Activated naive CD8-positive, alpha-beta T cell treated with anti-CD3 and anti-CD28 coated beads for 36 hours (primary cell): ENCODE results near the gene PFKP. TPM values are rescaled to one million over a fixed set of nuclear protein-coding genes. Genes with fewer than 3 reads are reported as not detected.
A peak's percentile ranks its signal among the peaks of the same experiment; 100 is the strongest.

Experiments used
- DNase-seq: peaks from one replicate; pipeline ENCODE4 v3.0.0; 2021
- H3K27ac Mint-ChIP-seq: one replicate; pipeline ENCODE4 v1.8.0; 2022; ENCODE audit warnings: mild to moderate bottlenecking, moderate library complexity, mixed read lengths
- H3K27me3 Mint-ChIP-seq: one replicate; pipeline ENCODE4 v1.8.0; 2022; ENCODE audit warnings: mild to moderate bottlenecking, mixed read lengths
- H3K36me3 Mint-ChIP-seq: one replicate; pipeline ENCODE4 v1.8.0; 2021; ENCODE audit warnings: mild to moderate bottlenecking, mixed read lengths
- H3K4me1 Mint-ChIP-seq: one replicate; pipeline ENCODE4 v1.8.0; 2021; ENCODE audit warnings: mixed read lengths
- H3K4me3 Mint-ChIP-seq: one replicate; pipeline ENCODE4 v1.8.0; 2022; ENCODE audit warnings: mild to moderate bottlenecking, moderate library complexity, mixed read lengths
- H3K9me3 Mint-ChIP-seq: one replicate; pipeline ENCODE4 v1.8.0; 2022; ENCODE audit warnings: mixed read lengths
- total RNA-seq, 2 experiments: library from RNA; stranded (reverse); gene quantifications; one replicate each; pipeline ENCODE4 v1.2.3, GENCODE V29; 2021

PFKP gene
- total RNA-seq, 2 experiments from 2014 or later, result 231 to 242 TPM

GRCh38 chr10:3106928-3107425 is 39.6 kb downstream of the PFKP start:
- DNase-seq, result no peak
- no peak overlapping the region for H3K27ac Mint-ChIP-seq
- no peaks in the 10 kb centered on the region for H3K9me3 Mint-ChIP-seq
- no peak overlapping the region for H3K4me3 Mint-ChIP-seq
- H3K27me3 Mint-ChIP-seq, result no peaks in the 10 kb centered on the region
- H3K4me1 Mint-ChIP-seq, result no peaks in the 10 kb centered on the region
- H3K36me3 Mint-ChIP-seq, result peaks cover 48% of the 10 kb centered on the region

GRCh38 chr10:3107426-3107961 is 40.1 kb downstream of the PFKP start:
- no peaks in the 10 kb centered on the region for H3K9me3 Mint-ChIP-seq
- H3K4me3 Mint-ChIP-seq, result no peak overlapping the region
- peaks cover 51% of the 10 kb centered on the region for H3K36me3 Mint-ChIP-seq

DNA sequence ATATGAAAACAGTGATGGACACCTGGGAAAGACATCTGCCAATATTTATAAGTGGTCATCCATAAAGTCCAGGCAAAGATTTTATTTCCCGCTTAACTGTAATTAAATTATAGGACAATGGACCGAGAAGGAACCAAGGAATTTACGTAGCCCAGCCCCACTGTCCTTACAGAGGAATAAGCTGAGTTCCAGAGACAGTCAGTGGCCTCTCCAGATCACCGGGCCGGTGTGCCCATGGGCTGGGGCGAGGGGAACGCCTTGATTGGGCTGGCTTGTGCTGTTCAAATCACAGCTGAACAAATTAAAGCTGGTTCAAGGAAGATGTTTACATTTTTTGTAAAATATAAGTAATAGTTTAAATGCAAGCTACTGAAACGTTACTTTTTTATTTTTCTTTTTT is 40.7 kb downstream of the PFKP start:
- Mint-ChIP-seq H3K4me3 (no peak overlapping the region), H3K36me3 (peaks cover 48% of the 10 kb centered on the region), H3K9me3 (no peaks in the 10 kb centered on the region), H3K27me3 (no peaks in the 10 kb centered on the region), H3K4me1 (no peaks in the 10 kb centered on the region), H3K27ac (no peak overlapping the region)
- DNase-seq, result no peak

More at GRCh38 chr10:3107426-3107961, 40.1 kb downstream of the PFKP start:
- H3K27ac Mint-ChIP-seq, result no peak overlapping the region
- no peak for DNase-seq
- no peaks in the 10 kb centered on the region for H3K4me1 Mint-ChIP-seq
- no peaks in the 10 kb centered on the region for H3K27me3 Mint-ChIP-seq

GRCh38 chr10:3108575-3109105 is 41.3 kb downstream of the PFKP start:
- Mint-ChIP-seq H3K27ac (no peak overlapping the region), H3K4me1 (no peaks in the 10 kb centered on the region), H3K27me3 (no peaks in the 10 kb centered on the region), H3K9me3 (no peaks in the 10 kb centered on the region), H3K4me3 (no peak overlapping the region), H3K36me3 (peaks cover 44% of the 10 kb centered on the region)
- DNase-seq, result no peak

GRCh38 chr10:3109196-3109595 is 41.8 kb downstream of the PFKP start:
- Mint-ChIP-seq H3K27ac (no peak overlapping the region), H3K4me1 (no peaks in the 10 kb centered on the region), H3K4me3 (no peak overlapping the region), H3K36me3 (peaks cover 43% of the 10 kb centered on the region), H3K9me3 (no peaks in the 10 kb centered on the region), H3K27me3 (no peaks in the 10 kb centered on the region)
- no peak for DNase-seq

GRCh38 chr10:3109633-3110032 is 42.3 kb downstream of the PFKP start:
- Mint-ChIP-seq H3K9me3 (no peaks in the 10 kb centered on the region), H3K27me3 (no peaks in the 10 kb centered on the region), H3K4me1 (no peaks in the 10 kb centered on the region), H3K27ac (no peak overlapping the region), H3K36me3 (peaks cover 44% of the 10 kb centered on the region), H3K4me3 (no peak overlapping the region)
- DNase-seq, result no peak

DNA sequence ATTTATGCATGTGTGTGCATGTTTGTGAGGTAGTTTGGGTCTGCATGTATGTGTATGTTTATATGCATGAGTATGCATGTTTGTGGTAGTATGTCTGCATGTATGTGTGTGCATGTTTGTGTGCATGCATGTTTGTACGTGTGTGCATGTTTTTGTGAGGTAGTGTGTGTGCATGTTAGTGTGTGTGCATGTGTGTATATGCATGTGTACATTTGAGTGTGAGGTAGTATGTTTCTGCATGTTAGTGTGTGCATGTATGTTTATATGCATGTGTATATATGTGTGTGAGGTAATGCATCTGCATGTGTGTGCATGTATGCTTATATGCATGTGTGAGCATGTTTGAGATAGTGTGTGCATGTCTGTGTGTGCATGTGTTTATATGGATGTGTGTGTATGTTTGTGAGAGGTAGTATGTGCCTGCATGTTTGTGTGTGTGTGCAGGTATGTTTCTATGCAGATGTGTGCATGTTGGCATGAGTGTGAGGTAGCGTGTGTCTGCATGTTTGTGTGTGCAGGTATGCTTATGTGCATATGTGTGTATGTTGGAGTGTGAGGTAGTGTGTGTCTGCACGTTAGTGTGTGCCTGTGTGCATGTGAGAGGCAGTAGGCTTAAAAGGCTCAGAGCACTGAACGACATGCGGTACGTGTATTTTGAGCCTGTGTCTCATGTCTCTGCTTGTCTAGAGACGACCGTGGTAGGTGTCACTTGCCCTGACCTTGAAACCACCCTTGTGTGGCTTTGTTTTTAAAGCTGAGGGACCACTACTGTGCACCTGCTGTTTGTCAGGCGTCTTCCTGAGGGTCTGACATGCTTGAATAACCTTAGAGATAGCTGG is 43.7 kb downstream of the PFKP start:
- Mint-ChIP-seq H3K27me3 (no peaks in the 10 kb centered on the region), H3K27ac (no peak overlapping the region), H3K4me1 (no peaks in the 10 kb centered on the region), H3K4me3 (no peak overlapping the region), H3K36me3 (peaks cover 50% of the 10 kb centered on the region), H3K9me3 (no peaks in the 10 kb centered on the region)
- DNase-seq, result no peak

DNA sequence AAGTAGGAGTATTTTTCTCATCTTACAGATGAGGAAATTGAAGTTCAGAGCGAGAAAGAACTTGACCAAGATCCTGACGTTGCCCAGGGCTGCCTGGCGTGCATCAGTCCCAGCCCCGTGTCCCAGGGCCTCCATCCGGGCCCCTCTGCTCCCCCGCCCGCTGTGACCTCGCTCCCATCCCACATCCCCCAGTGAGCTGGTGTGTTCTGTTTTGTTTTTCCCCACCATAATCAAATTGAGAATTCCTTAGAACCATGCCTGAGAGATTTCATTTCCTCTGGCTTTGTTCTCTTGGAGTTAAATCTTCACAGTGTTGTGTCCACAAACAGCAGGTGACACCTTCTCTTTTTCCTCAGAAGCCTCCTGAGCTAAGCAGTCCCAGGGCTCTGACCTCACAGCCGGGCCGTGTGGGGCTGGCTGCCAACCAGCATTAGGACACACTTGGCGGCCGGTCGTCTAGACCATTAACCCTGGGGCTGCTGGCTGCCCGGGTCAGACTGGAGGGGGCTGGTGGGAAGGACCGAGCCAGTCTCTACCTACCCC is 44.3 kb downstream of the PFKP start:
- Mint-ChIP-seq H3K4me1 (no peaks in the 10 kb centered on the region), H3K9me3 (no peaks in the 10 kb centered on the region)

DNA sequence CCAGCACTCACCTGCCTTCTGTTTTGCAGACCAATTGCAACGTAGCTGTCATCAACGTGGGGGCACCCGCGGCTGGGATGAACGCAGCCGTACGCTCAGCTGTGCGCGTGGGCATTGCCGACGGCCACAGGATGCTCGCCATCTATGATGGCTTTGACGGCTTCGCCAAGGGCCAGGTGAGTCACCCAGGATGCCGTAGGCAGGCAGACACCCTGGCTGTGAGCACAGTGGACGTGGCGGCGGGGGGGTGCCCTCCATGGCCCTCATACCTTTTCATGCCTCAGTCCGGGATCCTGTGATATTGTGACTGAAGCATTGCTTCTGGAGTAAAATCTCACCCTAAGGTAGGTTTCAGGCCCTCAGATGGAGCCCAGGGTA is 46.0 kb downstream of the PFKP start:
- H3K9me3 Mint-ChIP-seq, result no peaks in the 10 kb centered on the region
- H3K4me3 Mint-ChIP-seq, result no peak overlapping the region
- H3K27ac Mint-ChIP-seq, result no peak overlapping the region
- no peaks in the 10 kb centered on the region for H3K4me1 Mint-ChIP-seq
- H3K36me3 Mint-ChIP-seq, result peaks cover 62% of the 10 kb centered on the region
- H3K27me3 Mint-ChIP-seq, result no peaks in the 10 kb centered on the region
- DNase-seq, result no peak

More for the DNA sequence above, 44.3 kb downstream of the PFKP start:
- no peaks in the 10 kb centered on the region for H3K27me3 Mint-ChIP-seq
- H3K4me3 Mint-ChIP-seq, result no peak overlapping the region
- no peak overlapping the region for H3K27ac Mint-ChIP-seq
- H3K36me3 Mint-ChIP-seq, result peaks cover 57% of the 10 kb centered on the region
- DNase-seq, result no peak

- peaks cover 53% of the 10 kb centered on the region for H3K36me3 Mint-ChIP-seq
- H3K27ac Mint-ChIP-seq, result peak overlapping the region; percentile 45
Measured at GRCh38 chr10:3115685-3116084, 48.3 kb downstream of the PFKP start.

GRCh38 chr10:3116508-3117100 is 49.3 kb downstream of the PFKP start:
- H3K4me3 Mint-ChIP-seq, result no peak overlapping the region
- no peaks in the 10 kb centered on the region for H3K27me3 Mint-ChIP-seq
- no peaks in the 10 kb centered on the region for H3K4me1 Mint-ChIP-seq
- no peaks in the 10 kb centered on the region for H3K9me3 Mint-ChIP-seq
- no peak for DNase-seq
- peaks cover 49% of the 10 kb centered on the region for H3K36me3 Mint-ChIP-seq
- no peak overlapping the region for H3K27ac Mint-ChIP-seq

More at GRCh38 chr10:3115685-3116084, 48.3 kb downstream of the PFKP start:
- no peak overlapping the region for H3K4me3 Mint-ChIP-seq
- H3K27me3 Mint-ChIP-seq, result no peaks in the 10 kb centered on the region
- H3K4me1 Mint-ChIP-seq, result no peaks in the 10 kb centered on the region
- no peak for DNase-seq
- H3K9me3 Mint-ChIP-seq, result no peaks in the 10 kb centered on the region

DNA sequence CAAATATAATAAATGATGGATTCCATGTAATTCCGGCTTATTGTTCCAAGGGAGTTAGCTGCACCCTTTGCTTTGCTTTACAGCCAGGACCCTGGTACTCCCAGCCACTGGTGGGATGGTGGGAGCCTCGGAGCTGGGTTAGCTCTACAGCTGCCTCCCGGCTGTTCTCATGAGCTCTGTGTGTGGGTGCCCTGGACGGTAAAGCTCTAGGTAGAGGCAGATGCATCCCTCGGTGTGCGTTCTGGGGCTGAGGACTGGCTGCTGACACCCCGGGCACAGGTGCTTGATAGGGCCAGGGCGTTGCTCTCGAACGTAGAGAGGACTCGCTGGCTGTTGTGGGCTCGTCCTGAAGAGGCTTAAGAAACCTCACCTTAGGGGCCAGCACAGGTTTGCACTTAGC is 50.1 kb downstream of the PFKP start:
- Mint-ChIP-seq H3K4me3 (no peak overlapping the region), H3K36me3 (peaks cover 47% of the 10 kb centered on the region), H3K4me1 (no peaks in the 10 kb centered on the region), H3K9me3 (no peaks in the 10 kb centered on the region), H3K27me3 (no peaks in the 10 kb centered on the region), H3K27ac (no peak overlapping the region)
- no peak for DNase-seq

GRCh38 chr10:3118641-3119091 is 51.3 kb downstream of the PFKP start:
- no peak overlapping the region for H3K4me3 Mint-ChIP-seq
- no peak for DNase-seq
- no peaks in the 10 kb centered on the region for H3K4me1 Mint-ChIP-seq
- H3K27ac Mint-ChIP-seq, result no peak overlapping the region
- H3K36me3 Mint-ChIP-seq, result peaks cover 52% of the 10 kb centered on the region
- no peaks in the 10 kb centered on the region for H3K27me3 Mint-ChIP-seq
- H3K9me3 Mint-ChIP-seq, result no peaks in the 10 kb centered on the region

DNA sequence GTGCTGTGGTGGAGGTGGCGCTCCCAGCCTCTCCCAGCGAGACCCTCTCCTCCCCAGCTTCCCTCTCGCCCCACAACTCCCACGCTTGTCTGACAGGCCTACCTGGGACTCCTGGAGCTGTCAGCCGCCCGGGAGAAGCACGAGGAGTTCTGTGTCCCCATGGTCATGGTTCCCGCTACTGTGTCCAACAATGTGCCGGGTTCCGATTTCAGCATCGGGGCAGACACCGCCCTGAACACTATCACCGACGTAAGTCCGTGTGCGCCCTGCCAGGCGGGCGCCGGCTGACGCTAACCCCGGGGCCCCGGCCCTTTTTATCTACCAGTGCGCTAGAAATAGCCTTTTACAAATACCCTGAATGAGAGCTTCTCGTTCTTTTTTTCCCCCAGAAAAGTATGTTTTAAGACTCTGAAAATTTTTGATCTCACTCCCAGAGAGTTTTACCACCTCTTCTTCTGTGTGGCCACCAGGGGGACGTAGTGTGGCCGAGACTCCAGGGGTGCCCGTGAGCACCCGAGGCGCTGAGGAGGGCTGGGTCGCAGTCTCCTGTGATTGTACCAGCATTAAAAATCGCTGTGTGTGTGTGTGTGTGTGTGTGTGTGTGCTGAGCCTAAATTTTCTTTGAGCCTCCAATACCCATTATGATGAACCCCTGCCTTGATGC is 52.6 kb downstream of the PFKP start:
- Mint-ChIP-seq H3K4me1 (no peaks in the 10 kb centered on the region), H3K27me3 (no peaks in the 10 kb centered on the region), H3K27ac (no peak overlapping the region), H3K36me3 (peaks cover 47% of the 10 kb centered on the region), H3K9me3 (no peaks in the 10 kb centered on the region), H3K4me3 (no peak overlapping the region)
- no peak for DNase-seq

DNA sequence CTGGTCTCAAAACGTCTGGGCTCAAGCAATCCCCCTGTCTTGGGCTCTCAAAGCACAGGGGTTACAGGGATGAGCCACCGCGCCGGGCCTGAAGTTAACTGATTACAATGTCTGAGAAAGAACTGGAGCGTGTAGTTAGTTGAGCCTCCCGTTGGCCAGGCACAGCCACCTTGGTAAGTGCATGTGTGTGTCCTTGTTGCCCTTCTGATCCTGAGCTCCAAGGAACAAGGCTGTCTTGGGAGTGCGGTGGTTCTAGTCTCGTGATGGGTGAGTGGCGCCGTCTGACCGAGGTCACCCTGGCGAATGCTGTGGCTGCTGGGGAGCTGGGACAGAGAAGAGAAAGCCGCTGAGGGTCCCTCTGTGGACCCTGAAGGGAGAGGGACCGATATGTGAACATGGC is 54.7 kb downstream of the PFKP start:
- Mint-ChIP-seq H3K36me3 (peaks cover 34% of the 10 kb centered on the region), H3K9me3 (no peaks in the 10 kb centered on the region), H3K4me3 (no peak overlapping the region), H3K27ac (no peak overlapping the region), H3K27me3 (no peaks in the 10 kb centered on the region), H3K4me1 (no peaks in the 10 kb centered on the region)
- DNase-seq, result no peak
